Hematopoietic multipotent progenitor cell treated with erythropoietin and hydrocortisone succinate and interleukin-3 and kit ligand, for 17 days (in vitro differentiated cells): ENCODE data around the gene GRPEL1.
"Not testable (repeated sequence)": the region's sequence is repeated elsewhere in the genome, so short reads cannot be mapped to it uniquely, and the experiment has no call there.

Experiments used
- DNase-seq: peaks from one replicate; pipeline ENCODE4 v3.0.0-alpha.2; 2015; ENCODE audit warnings: low spot score

Gene GRPEL1

GRCh38 chr4:7092026-7092425 lies 24.2 kb upstream of the GRPEL1 start:
- DNase-seq: no peak

GRCh38 chr4:7089213-7089986 lies 21.5 kb upstream of the GRPEL1 start:
- DNase-seq: no peak

- no peak for DNase-seq
Observed at GRCh38 chr4:7087036-7087435, 19.2 kb upstream of the GRPEL1 start.

- DNase-seq: no peak
Observed at GRCh38 chr4:7086384-7086783, 18.5 kb upstream of the GRPEL1 start.

- not testable (repeated sequence) for DNase-seq
Observed at GRCh38 chr4:7084564-7084961, 16.7 kb upstream of the GRPEL1 start.

- DNase-seq: no peak
Observed at GRCh38 chr4:7083597-7084563, 16.0 kb upstream of the GRPEL1 start.

GRCh38 chr4:7079909-7080308 lies 12.0 kb upstream of the GRPEL1 start:
- not testable (repeated sequence) for DNase-seq

- not testable (repeated sequence) for DNase-seq
Observed at GRCh38 chr4:7079483-7079882, 11.6 kb upstream of the GRPEL1 start.

- no peak for DNase-seq
Observed at GRCh38 chr4:7078025-7078424, 10.2 kb upstream of the GRPEL1 start.

GRCh38 chr4:7077371-7077770 lies 9.5 kb upstream of the GRPEL1 start:
- no peak for DNase-seq

- no peak for DNase-seq
Observed at GRCh38 chr4:7076696-7077082, 8.8 kb upstream of the GRPEL1 start.

GRCh38 chr4:7075962-7076695 lies 8.3 kb upstream of the GRPEL1 start:
- DNase-seq: no peak

- no peak for DNase-seq
Observed at GRCh38 chr4:7074426-7074825, 6.6 kb upstream of the GRPEL1 start.

GRCh38 chr4:7073526-7074390 lies 5.9 kb upstream of the GRPEL1 start:
- peak; percentile 35 for DNase-seq

GRCh38 chr4:7073059-7073458 lies 5.2 kb upstream of the GRPEL1 start:
- DNase-seq: no peak

- DNase-seq: peak; percentile 93
Observed at GRCh38 chr4:7070729-7071511, 3.1 kb upstream of the GRPEL1 start.

- DNase-seq: no peak
Observed at GRCh38 chr4:7068883-7069282, 1.0 kb upstream of the GRPEL1 start.

GRCh38 chr4:7068279-7068842 lies 497 bp upstream of the GRPEL1 start:
- DNase-seq: no peak

GRCh38 chr4:7067126-7067451 lies 775 bp downstream of the GRPEL1 start:
- DNase-seq: no peak

- DNase-seq: no peak
Observed at GRCh38 chr4:7066493-7066892, 1.4 kb downstream of the GRPEL1 start.
